ENCODE data around the gene SDF4. TPM values are rescaled to one million over a fixed set of nuclear protein-coding genes. Genes with fewer than 3 reads are reported as not detected.

Gene SDF4
- total and polyA plus RNA-seq, 2 of the 13 experiments (the other 11 are each of a cell fraction or from before 2014, with no cell fraction given) = 80.8 to 107 TPM

- no peaks in the 10 kb centered on the region for H3K79me2 ChIP-seq (ENCODE audit: insufficient read depth, low read length)
- in situ Hi-C loops (cut with HindIII; ENCODE audit: extremely low pct_ligation_motif_present, low pct_unique_long_range_greater_than_20kb) (no loop called here), intact Hi-C loops (cut with micrococcal nuclease; ENCODE audit: unreplicated experiment) (loop anchor here (10.0 kb wide), 1 partner anchor 55 kb away; the partner anchor contains the start of genes B3GALT6 and SDF4)
- H3K4me1 ChIP-seq (ENCODE audit: insufficient read depth, low read length) = peaks cover 14% of the 10 kb centered on the region
- H3K4me2 ChIP-seq (ENCODE audit: low read depth, low read length) = peak overlapping the region; percentile 36
- H4K20me1 ChIP-seq (ENCODE audit: insufficient read depth, low read length) = no peaks in the 10 kb centered on the region
- no peak for FAIRE-seq
- DNase-seq (ENCODE audit: low spot score) = no peak
- ChIA-PET POLR2A (interaction anchor here (1.4 kb wide), 1 partner anchor 15 kb away, joined by 6 read pairs; no protein-coding TSS in a partner anchor), CTCF (ENCODE audit: low intra/inter-chr PET ratio, low total read pairs) (no interaction called here)
- no peak overlapping the region for H3K27ac ChIP-seq (ENCODE audit: extremely low read length, insufficient read depth, low read length)
- TF ChIP-seq UBTF (CRISPR knock-in tag; IDR thresholded peaks at IDR 0.05) (peak; percentile 65), HMGXB4 (CRISPR knock-in tag; IDR thresholded peaks at IDR 0.05; ENCODE audit: borderline replicate concordance in 1 of 2, low read depth in 1 of 2) (peak in 1 of 2 experiments; percentile 14; a peak in 1 of 4 replicates), CEBPG (CRISPR knock-in tag; IDR thresholded peaks at IDR 0.05) (no peak), ZHX1 (CRISPR knock-in tag; IDR thresholded peaks at IDR 0.05; ENCODE audit: low read depth) (no peak), GABPB1 (CRISPR knock-in tag; IDR thresholded peaks at IDR 0.05) (peak; percentile 29; the same call in 1 of the 2 replicates), HNF4G (IDR thresholded peaks at IDR 0.05; ENCODE audit: borderline replicate concordance, low read depth, low read length) (no peak), HNF4G (CRISPR knock-in tag; IDR thresholded peaks at IDR 0.05; ENCODE audit: borderline replicate concordance, low read depth) (no peak), ZNF382 (CRISPR knock-in tag; IDR thresholded peaks at IDR 0.05; ENCODE audit: borderline replicate concordance) (no peak), NR2C2 (CRISPR knock-in tag; IDR thresholded peaks at IDR 0.05; ENCODE audit: borderline replicate concordance) (0 out of 2 replicates have a peak, but pooled peaks have one; percentile 18), ZBTB25 (CRISPR knock-in tag; IDR thresholded peaks at IDR 0.05) (no peak), YEATS2 (CRISPR knock-in tag; IDR thresholded peaks at IDR 0.05; ENCODE audit: borderline replicate concordance) (no peak), SMARCE1 (IDR thresholded peaks at IDR 0.05; ENCODE audit: borderline replicate concordance) (no peak), ZNF143 (CRISPR knock-in tag; IDR thresholded peaks at IDR 0.05) (no peak), ELF1 (CRISPR knock-in tag; IDR thresholded peaks at IDR 0.05) (0 out of 2 replicates have a peak, but pooled peaks have one; percentile 20)
- BruUV-seq (replicated peaks) = no TSS peak
- H3K9me3 ChIP-seq (ENCODE audit: low read length) = no peaks in the 10 kb centered on the region
- WGBS (ENCODE audit: low lambda C conversion rate) = no CpG with 5 or more reads among the region's 51 CpGs
- no peak overlapping the region for H2AFZ ChIP-seq (ENCODE audit: low read length)
- H3K27me3 ChIP-seq (ENCODE audit: control insufficient read depth in 1 of 2, insufficient read depth in 2 of 2, low read length in 2 of 2) = peaks cover 24 to 94% of the 10 kb centered on the region in 2 experiments
- peak; percentile 22 for ATAC-seq
- no peak overlapping the region for H3K9ac ChIP-seq (ENCODE audit: insufficient read depth, low read depth, low read length)
- H3K4me3 ChIP-seq (replicated peaks in 1 of 3; ENCODE audit: insufficient read depth in 1 of 3, low read depth in 2 of 3, low read length in 3 of 3) = no peak overlapping the region; a peak in 1 of 6 replicates
- H3K36me3 ChIP-seq (replicated peaks in 1 of 2; ENCODE audit: control insufficient read depth in 1 of 2, insufficient read depth in 2 of 2, low read length in 2 of 2) = no peaks in the 10 kb centered on the region
Observed at GRCh38 chr1:1179983-1180861, 51.6 kb downstream of the SDF4 start.
